NCI-H2227 treated with DMSO at 0.1 percent for 48 hours (cell line): ENCODE results near the gene LRRN4.

Experiments
- DNase-seq: peaks from one replicate; lab custom pipeline; 2025; lab: John Stamatoyannopoulos, UW

Gene LRRN4

DNA sequence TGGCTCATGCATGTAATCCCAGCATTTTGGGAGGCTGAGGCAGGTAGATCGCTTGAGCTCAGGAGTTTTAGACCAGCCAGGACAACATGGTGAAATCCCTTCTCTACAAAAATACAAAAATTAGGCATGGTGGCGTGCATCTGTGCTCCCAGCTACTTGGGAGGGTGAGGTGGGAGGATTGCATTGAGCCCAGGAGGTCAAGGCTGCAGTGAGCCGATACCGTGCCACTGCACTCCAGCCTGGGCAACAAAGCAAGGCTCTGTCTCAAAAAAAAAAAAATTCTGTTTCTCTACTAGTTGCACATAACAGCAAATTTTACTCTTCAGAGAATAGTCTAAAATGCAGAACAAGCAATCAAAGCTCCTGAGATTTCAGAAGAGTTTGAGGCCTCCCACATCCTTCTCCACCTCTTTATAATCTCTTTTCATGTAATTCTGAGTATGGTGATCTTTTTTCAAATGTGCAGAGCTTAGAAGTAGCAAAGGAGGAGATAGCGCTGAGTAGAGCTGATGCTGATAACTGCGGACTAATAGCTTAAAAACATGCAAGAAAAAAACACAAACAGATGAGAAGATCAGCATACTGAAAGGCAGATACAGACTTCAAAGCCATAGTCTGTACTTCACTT lies 23.3 kb downstream of the LRRN4 start:
- DNase-seq: no peak

- DNase-seq: no peak
These were observed 24.3 kb downstream of the LRRN4 start for GRCh38 chr20:6029538-6029937.

DNA sequence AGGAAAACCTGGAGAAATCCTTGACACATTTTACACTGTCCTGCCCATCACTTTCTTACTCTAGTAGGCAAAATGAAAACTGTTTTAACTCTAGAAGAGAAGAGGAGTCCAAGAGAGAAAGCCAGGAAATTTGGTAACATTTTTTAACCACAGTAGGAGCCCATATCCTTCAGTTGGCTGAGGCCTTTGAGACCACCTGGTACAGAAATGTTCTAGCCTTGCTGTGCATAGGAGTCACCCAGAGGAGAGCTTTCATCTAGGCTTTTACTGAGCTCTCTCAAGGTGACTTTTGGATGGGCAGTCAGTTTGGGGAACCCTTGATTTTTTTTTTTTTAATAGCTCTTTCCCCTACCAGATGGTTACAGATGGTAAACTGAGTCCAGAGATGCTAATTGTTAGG lies 25.0 kb downstream of the LRRN4 start:
- DNase-seq: no peak

DNA sequence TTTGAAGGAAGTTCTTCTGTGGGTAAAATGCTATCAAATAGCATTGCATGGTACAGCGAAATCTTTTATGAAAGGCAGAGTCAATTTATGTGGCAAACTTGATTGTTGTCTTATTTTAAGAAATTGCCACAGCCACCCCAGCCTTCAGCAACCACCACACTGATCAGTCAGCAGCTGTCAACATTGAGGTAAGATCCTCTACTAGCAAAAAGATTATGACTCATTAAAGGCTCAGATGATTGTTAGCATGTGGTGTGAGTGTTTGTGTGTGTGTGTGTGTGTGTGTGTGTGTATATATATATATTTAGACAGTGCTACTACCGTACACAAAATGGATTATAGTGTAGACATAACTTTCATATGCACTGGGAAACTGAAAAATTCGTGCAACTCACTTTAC lies 27.8 kb downstream of the LRRN4 start:
- DNase-seq: no peak

GRCh38 chr20:6024768-6025167 lies 29.1 kb downstream of the LRRN4 start:
- no peak for DNase-seq

GRCh38 chr20:6017880-6018279 lies 36.0 kb downstream of the LRRN4 start:
- no peak for DNase-seq

DNA sequence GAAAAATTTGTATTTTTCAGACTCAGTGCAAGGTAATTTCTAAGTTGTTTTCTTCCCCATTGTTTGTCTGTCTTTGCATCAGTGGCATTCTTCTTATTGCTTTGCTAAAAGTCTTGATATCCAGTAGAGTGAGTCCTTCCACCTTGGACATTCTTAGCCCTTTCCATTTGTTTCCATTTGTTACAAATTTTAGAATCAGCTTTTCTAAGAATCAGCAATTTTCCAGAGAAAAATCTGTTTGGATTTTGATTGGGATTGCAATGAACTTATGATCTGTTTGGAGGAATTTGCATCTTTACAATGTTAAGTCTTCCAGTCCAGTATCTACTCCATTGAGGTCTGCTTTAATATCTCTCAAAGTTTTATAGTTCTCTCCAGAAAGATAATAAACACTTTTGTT lies 36.4 kb downstream of the LRRN4 start:
- DNase-seq: no peak

DNA sequence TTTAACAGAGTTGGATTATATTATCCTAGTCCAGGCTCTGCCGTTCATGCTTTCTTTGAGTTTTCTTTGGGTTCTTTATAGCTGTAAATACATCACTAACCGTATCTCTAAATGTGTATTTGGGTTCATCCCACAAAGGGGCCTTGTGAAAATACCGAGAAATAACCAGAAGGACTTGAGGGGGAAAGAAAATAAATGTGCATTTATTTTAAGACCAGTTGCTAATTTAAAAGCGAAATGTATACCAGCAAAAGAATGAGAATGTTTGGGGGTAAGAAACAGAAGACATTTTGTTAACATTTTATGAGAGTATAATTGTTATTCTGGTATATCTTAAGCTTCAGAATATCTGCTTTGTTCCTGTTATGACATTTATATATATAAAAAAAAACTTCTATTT lies 38.9 kb downstream of the LRRN4 start:
- DNase-seq: no peak

DNA sequence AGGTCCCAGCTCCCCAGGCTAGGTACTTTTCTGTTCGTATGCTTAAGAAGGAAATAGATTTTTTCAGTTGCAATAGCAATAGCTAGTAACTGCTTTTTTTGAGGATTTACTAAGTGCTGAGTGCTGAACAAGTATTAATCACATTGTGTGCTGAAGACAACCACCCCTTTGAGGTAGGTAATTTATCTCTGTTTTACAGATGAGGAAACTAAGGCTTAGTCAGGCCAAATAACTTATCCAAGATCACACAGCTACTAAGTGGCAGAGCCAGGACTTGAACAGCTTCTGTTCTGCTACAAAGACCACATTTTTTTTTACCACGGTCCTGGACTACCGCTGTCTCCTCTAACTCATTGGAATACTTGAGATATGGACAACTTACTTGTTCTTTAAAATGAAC lies 39.8 kb downstream of the LRRN4 start:
- no peak for DNase-seq

- no peak for DNase-seq
These were observed 41.7 kb downstream of the LRRN4 start for GRCh38 chr20:6012179-6012578.

DNA sequence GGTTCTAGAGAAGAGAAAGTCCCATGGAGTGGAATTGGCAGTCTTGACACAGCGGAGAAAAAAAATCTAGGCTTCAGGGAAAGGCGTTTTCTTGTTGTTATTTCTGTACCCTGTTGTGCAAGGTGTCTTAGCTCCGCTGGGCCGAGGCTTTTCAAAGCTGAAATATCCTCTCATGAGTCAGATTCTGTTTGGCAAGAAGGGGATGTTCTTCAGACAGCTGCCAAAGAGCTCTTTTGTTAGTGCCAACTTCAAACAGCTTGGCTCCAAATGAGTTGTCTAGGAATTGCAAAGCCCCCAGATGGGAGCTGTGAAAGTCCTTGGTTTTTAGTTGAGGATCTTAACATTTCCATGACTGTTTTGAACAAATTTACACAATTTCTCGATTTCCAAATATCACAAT lies 45.6 kb downstream of the LRRN4 start:
- no peak for DNase-seq

DNA sequence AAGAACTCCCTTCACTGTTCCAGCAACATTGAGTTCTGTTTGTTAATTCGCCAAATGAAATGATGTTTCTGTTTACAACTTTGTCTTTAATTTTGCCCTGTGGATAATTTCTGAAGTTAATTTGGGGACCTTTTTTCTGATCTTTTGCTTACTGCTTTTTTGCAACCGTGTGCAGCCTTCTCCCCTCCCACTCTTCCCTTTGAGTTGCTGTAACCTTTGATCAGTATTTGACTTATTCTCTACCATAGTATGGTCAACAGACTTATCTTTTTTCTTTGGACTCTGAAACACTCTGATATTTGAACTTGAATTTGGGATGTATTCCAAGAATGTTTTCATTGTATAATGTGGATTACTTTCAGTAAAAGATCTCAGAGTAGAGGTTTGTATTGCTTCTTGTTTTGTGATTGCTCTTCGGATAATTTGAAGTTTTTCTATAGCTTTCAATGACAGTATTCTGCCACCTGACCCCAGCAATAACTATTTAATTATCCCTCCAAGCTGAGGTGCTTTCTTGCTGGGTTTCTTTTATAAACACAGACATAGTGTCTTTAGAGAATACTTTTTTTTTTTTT lies 46.2 kb downstream of the LRRN4 start:
- DNase-seq: no peak

DNA sequence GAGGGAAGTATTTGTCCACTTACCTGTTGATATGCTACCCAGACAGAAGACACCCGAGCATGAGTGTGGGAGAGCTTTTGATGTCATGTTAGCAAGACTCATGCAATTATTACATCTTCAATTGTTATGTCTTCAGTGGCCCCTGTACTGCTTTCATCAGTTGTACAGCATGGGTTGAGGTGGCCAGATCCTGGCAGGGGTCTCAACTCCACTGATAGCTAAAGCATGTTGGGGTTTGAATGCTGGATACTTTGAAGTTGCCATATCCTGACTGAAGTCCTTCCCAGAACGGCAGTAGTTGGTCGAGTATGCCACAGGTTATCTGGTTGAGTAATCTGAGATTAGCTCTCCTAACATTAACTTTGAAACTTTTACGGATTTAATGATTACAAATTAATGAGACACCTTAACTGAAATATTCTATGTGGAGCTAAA lies 46.7 kb downstream of the LRRN4 start:
- no peak for DNase-seq

DNA sequence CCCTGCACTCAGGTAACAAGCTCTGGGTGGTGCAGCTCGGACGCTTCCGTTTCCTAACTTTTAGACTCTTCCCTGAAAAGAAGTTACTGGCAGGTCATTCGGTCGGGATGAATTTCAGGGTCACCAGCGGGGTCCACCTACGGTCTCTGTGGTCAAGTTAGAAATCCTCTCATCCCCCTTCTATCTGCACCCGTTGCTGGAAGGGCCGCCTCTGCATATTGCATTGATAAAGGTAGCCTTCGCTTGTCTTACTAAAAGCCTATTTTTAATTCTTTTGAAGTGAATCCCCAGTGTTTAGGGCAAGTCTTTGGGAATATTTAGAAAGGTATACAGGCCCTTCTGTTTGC lies 47.3 kb downstream of the LRRN4 start:
- DNase-seq: no peak

DNA sequence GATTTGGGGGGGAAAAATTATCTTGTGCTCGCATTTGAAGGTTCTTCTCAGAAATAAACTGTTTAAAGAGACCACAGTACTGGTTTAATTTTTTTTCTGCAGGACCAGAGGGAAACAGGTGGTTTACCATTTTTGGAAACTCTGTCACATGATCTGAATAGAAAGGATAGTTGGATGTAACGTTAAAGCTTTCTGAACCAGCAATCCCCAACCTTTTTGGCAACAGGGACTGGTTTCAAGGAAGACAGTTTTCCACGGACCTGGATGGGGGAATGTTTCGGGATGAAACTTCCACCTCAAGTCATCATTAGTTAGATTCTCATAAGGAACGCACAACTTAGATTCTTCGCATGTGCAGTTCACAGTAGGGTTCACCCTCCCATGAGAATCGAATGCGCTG lies 53.0 kb downstream of the LRRN4 start:
- DNase-seq: no peak

- DNase-seq: no peak
These were observed 54.1 kb downstream of the LRRN4 start for GRCh38 chr20:5999783-6000182.

GRCh38 chr20:5996765-5997164 lies 57.1 kb downstream of the LRRN4 start:
- no peak for DNase-seq

GRCh38 chr20:5991623-5992441 lies 62.0 kb downstream of the LRRN4 start:
- no peak for DNase-seq

GRCh38 chr20:5990946-5991345 lies 62.9 kb downstream of the LRRN4 start:
- DNase-seq: no peak
